Measurements from ENCODE around the gene CDC34. TPM values are rescaled to one million over a fixed set of nuclear protein-coding genes. Genes with fewer than 3 reads are reported as not detected.

CDC34 gene
- total and polyA plus RNA-seq, 2 of the 8 experiments (the other 6 are each of a cell fraction or from before 2014, with no cell fraction given): 95.9 to 129 TPM

DNA sequence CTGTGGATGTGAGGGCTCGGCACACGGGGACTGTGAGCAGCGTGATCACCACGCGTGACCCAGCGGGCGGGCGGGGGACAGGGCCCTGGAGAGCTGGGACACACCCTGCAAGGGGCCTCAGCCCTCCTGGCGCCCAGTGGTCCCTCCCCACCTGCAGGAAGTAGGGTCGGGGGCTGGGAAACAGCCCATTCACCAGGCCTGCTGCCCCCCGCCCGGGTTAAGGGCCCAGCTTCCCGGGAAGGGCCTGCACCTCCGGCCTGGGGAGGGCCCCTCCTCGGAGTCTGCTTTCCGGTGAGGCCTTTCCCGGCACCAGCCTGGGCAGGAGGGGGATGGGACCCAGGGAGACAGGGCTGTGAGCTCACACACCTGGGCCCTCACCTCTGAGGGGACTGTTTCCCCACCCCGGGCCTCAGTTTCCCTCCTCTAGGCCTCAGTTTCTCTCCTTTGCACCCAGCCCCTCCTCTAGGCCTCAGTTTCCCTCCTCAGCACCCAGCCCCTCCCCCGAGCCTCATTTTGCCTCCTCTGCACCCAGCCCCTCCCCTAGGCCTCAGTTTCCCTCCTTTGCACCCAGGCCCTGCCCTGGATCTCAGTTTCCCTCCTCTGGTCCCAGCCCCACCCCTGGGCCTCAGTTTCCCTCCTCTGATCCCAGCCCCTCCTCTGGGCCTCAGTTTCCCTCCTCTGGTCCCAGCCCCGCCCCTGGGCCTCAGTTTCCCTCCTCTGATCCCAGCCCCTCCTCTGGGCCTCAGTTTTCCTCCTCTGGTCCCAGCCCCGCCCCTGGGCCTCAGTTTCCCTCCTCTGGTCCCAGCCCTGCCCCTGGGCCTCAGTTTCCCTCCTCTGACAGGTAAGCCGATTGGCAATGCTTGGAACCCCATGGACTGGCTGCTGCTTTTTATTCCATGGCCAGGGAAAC, 37.1 kb upstream of the CDC34 start:
- Histone ChIP-seq H3K9me3 (ENCODE audit: insufficient read depth in 2 of 2, low read depth in 1 of 2, low read length in 1 of 2) (peaks cover 0 to 2% of the 10 kb centered on the region in 2 experiments; a peak in 1 of 4 replicates), H3K27ac (ENCODE audit: low read depth, low read length) (no peak overlapping the region), H2AFZ (ENCODE audit: low read length) (no peak overlapping the region), H3K36me3 (ENCODE audit: control insufficient read depth in 2 of 4, insufficient read depth in 4 of 4, low read length in 3 of 4) (peaks cover 0 to 3% (median 0%) of the 10 kb centered on the region in 4 experiments; a peak in 1 of 8 replicates), H3K56ac (replicated peaks; ENCODE audit: insufficient read length, low read depth, low read length) (no peak overlapping the region), H3K23ac (ENCODE audit: insufficient read length) (no peak overlapping the region), H2BK120ac (replicated peaks; ENCODE audit: low read depth, low read length) (no peak overlapping the region), H4K5ac (ENCODE audit: insufficient read length, low read depth, low read length) (no peak overlapping the region), H2BK20ac (ENCODE audit: low read length) (no peak overlapping the region; the same call in 1 of the 2 replicates), H4K20me1 (replicated peaks in 1 of 2; ENCODE audit: control insufficient read depth in 1 of 2, insufficient read depth in 2 of 2, low read length in 2 of 2) (peaks cover 0 to 6% of the 10 kb centered on the region in 2 experiments), H2BK5ac (ENCODE audit: low read depth, low read length) (peak overlapping the region; percentile 52; the same call in 1 of the 2 replicates), H2AK5ac (ENCODE audit: low read depth, low read length) (no peak overlapping the region), H3K23me2 (ENCODE audit: low read depth, low read length) (peaks cover 14% of the 10 kb centered on the region; the same call in 1 of the 2 replicates), H4K91ac (replicated peaks; ENCODE audit: insufficient read length, low read length) (no peak overlapping the region), H3K9ac (replicated peaks in 1 of 4; ENCODE audit: extremely low read depth in 1 of 4, low read depth in 3 of 4, low read length in 3 of 4) (no peak overlapping the region), H3K79me1 (ENCODE audit: low read depth, low read length) (no peaks in the 10 kb centered on the region), H4K8ac (ENCODE audit: extremely low read depth, insufficient read depth, low read length) (no peak overlapping the region; the same call in 1 of the 2 replicates), H3K4me1 (replicated peaks in 1 of 4; ENCODE audit: control insufficient read depth in 3 of 4, insufficient read depth in 4 of 4, low read length in 3 of 4) (peaks cover 0 to 13% (median 9%) of the 10 kb centered on the region in 4 experiments; a peak in 5 of 7 replicates), H3K79me2 (ENCODE audit: control insufficient read depth in 1 of 2, insufficient read depth in 2 of 2, low read length in 2 of 2) (no peaks in the 10 kb centered on the region), H3K4me3 (ENCODE audit: extremely low read depth in 1 of 4, insufficient read depth in 2 of 4, low read depth in 3 of 4, low read length in 4 of 4) (no peak overlapping the region), H3K14ac (ENCODE audit: insufficient read length) (no peak overlapping the region), H3K4me2 (ENCODE audit: insufficient read depth in 1 of 2, low read depth in 2 of 2, low read length in 2 of 2) (no peak overlapping the region), H2BK15ac (ENCODE audit: low read length) (no peak overlapping the region; the same call in 1 of the 2 replicates), H3K27me3 (replicated peaks in 1 of 4; ENCODE audit: control insufficient read depth in 3 of 4, extremely low read depth in 1 of 4, insufficient read depth in 3 of 4, low read length in 3 of 4) (peaks cover 17 to 22% (median 18%) of the 10 kb centered on the region in 4 experiments), H3K18ac (ENCODE audit: extremely low read depth, low read length) (no peak overlapping the region), H2BK12ac (ENCODE audit: low read depth, low read length) (peak overlapping the region; percentile 27; the same call in 1 of the 2 replicates), H3K4ac (replicated peaks; ENCODE audit: insufficient read length, low read depth, low read length) (no peak overlapping the region)
- DNase-seq (ENCODE audit: low read depth in 1 of 2, low spot score in 2 of 2): no peak
- POLR2A ChIA-PET (ENCODE audit: partially characterized antibody): interaction anchor here (0.5 to 1.5 kb wide), 4 partner anchors 13 to 1879 kb away, joined by 3 to 5 read pairs (median 4); partner anchors contain the start of gene TPGS1
- FAIRE-seq: no peak
- CTCF ChIA-PET (ENCODE audit: partially characterized antibody): interaction anchor here (0.8 to 3.7 kb wide), 13 partner anchors 9 to 146 kb away, joined by 3 to 21 read pairs (median 6); no protein-coding TSS in a partner anchor
- WGBS, 2 experiments (ENCODE audit: extremely low coverage in 1 of 2, insufficient coverage in 1 of 2, insufficient read length in 1 of 2, insufficient replicate concordance in 2 of 2, low coverage in 1 of 2, low lambda C conversion rate in 2 of 2, missing lambda C conversion rate in 1 of 2): 85% methylated on average over 13 of the region's 22 CpGs; no CpG with 5 or more reads in 1 of the 2 experiments
- no peak for TF ChIP-seq RBBP5 (IDR thresholded peaks at IDR 0.05; ENCODE audit: borderline replicate concordance, low read depth, low read length)
- no peak for TF ChIP-seq ASH2L (IDR thresholded peaks at IDR 0.05; ENCODE audit: low read length)
- TF ChIP-seq SIX5 (IDR thresholded peaks at IDR 0.05; ENCODE audit: low read depth, low read length): no peak
- no peak for TF ChIP-seq SIN3A (conservative IDR thresholded peaks at IDR 0.05 in 1 of 2, IDR thresholded peaks at IDR 0.05 in 1 of 2; ENCODE audit: low read depth in 1 of 2, low read length in 2 of 2)
- no peak for TF ChIP-seq EGR1 (IDR thresholded peaks at IDR 0.05; ENCODE audit: borderline replicate concordance, low read depth, low read length)
- TF ChIP-seq HDAC2 (IDR thresholded peaks at IDR 0.05; ENCODE audit: borderline replicate concordance in 1 of 2, low read depth in 2 of 2, low read length in 2 of 2): no peak
- TF ChIP-seq TBP (IDR thresholded peaks at IDR 0.05; ENCODE audit: low read depth, low read length): no peak
- TF ChIP-seq YY1 (IDR thresholded peaks at IDR 0.05; ENCODE audit: low read depth, low read length): no peak
- TF ChIP-seq KDM4A (IDR thresholded peaks at IDR 0.05; ENCODE audit: low read depth, low read length, severe bottlenecking): no peak
- TF ChIP-seq TAF7 (optimal IDR thresholded peaks at IDR 0.05; ENCODE audit: borderline replicate concordance, low read depth, low read length): no peak
- TF ChIP-seq NRF1 (IDR thresholded peaks at IDR 0.05; ENCODE audit: low read depth, low read length): no peak

All from H1 (cell line).